ENCODE data around the gene DMAC2L. TPM values are rescaled to one million over a fixed set of nuclear protein-coding genes. Genes with fewer than 3 reads are reported as not detected.
A peak's percentile ranks its signal among the peaks of the same experiment; 100 is the strongest.

DMAC2L gene
- total RNA-seq, 1 experiment from 2014 or later = 8.9 TPM

GRCh38 chr14:50335389-50335788, 23.3 kb downstream of the DMAC2L start:
- no peak overlapping the region for H3K9ac ChIP-seq (ENCODE audit: low read length)
- RAD21 ChIA-PET (ENCODE audit: low non-redundant PET in 1 of 2, low total read pairs in 2 of 2, uncharacterized antibody in 2 of 2, unreplicated experiment in 2 of 2) = no interaction called here
- H3K79me2 ChIP-seq (ENCODE audit: insufficient read depth, low read length) = no peaks in the 10 kb centered on the region
- intact Hi-C loops (cut with micrococcal nuclease) = no loop called here
- TF ChIP-seq YY1 (IDR thresholded peaks at IDR 0.05; ENCODE audit: extremely low read depth, insufficient replicate concordance, low read depth, low read length) = no peak
- TF ChIP-seq EZH2phosphoT487 (IDR thresholded peaks at IDR 0.05; ENCODE audit: borderline replicate concordance) = no peak
- TF ChIP-seq, protein P1, sequence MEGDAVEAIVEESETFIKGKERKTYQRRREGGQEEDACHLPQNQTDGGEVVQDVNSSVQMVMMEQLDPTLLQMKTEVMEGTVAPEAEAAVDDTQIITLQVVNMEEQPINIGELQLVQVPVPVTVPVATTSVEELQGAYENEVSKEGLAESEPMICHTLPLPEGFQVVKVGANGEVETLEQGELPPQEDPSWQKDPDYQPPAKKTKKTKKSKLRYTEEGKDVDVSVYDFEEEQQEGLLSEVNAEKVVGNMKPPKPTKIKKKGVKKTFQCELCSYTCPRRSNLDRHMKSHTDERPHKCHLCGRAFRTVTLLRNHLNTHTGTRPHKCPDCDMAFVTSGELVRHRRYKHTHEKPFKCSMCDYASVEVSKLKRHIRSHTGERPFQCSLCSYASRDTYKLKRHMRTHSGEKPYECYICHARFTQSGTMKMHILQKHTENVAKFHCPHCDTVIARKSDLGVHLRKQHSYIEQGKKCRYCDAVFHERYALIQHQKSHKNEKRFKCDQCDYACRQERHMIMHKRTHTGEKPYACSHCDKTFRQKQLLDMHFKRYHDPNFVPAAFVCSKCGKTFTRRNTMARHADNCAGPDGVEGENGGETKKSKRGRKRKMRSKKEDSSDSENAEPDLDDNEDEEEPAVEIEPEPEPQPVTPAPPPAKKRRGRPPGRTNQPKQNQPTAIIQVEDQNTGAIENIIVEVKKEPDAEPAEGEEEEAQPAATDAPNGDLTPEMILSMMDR (IDR thresholded peaks at IDR 0.05 in 2 of 3, conservative IDR thresholded peaks at IDR 0.05 in 1 of 3; ENCODE audit: borderline replicate concordance in 1 of 3, insufficient read depth in 1 of 3, low read depth in 2 of 3, low read length in 2 of 3) = no peak
- no peak for TF ChIP-seq ELF1 (IDR thresholded peaks at IDR 0.05; ENCODE audit: borderline replicate concordance, low read depth)
- no peak for TF ChIP-seq POLR2AphosphoS5 (IDR thresholded peaks at IDR 0.05; ENCODE audit: low read depth, low read length)
- TF ChIP-seq POLR2A (IDR thresholded peaks at IDR 0.05; ENCODE audit: borderline replicate concordance, extremely low read depth, insufficient read depth, insufficient read length) = no peak
- TF ChIP-seq ATF3 (IDR thresholded peaks at IDR 0.05) = no peak
- H3K9me2 ChIP-seq (ENCODE audit: insufficient read depth) = no peaks in the 10 kb centered on the region
- ATAC-seq (peak; percentile 36; the same call in 1 of the 2 replicates), DNase-seq (ENCODE audit: low read depth, low spot score) (no peak)
- H3K9me3 ChIP-seq (ENCODE audit: control insufficient read depth in 1 of 2, insufficient read depth in 1 of 2, low read depth in 1 of 2, low read length in 2 of 2) = no peaks in the 10 kb centered on the region
- H3K27me3 ChIP-seq (ENCODE audit: insufficient read depth, low read length) = no peaks in the 10 kb centered on the region
- H3K36me3 ChIP-seq (ENCODE audit: control insufficient read depth in 1 of 2, insufficient read depth in 2 of 2, low read length in 2 of 2) = no peaks in the 10 kb centered on the region
- no peak overlapping the region for H3K4me3 ChIP-seq (replicated peaks in 1 of 2; ENCODE audit: low read depth in 1 of 2, low read length in 2 of 2)
- H3K4me1 ChIP-seq (ENCODE audit: control insufficient read depth in 1 of 2, insufficient read depth in 2 of 2, low read length in 2 of 2) = no peaks in the 10 kb centered on the region
- no TSS peak for BruUV-seq (replicated peaks)
- POLR2A ChIA-PET = no interaction called here
- no peak overlapping the region for H2AFZ ChIP-seq (ENCODE audit: low read depth, low read length, poor library complexity, severe bottlenecking)
- H4K20me1 ChIP-seq (ENCODE audit: insufficient read depth) = no peaks in the 10 kb centered on the region
- H3K4me2 ChIP-seq (ENCODE audit: low read length) = no peak overlapping the region
- CTCF ChIA-PET = interaction anchor here (2.9 kb wide), 1 partner anchor 15 kb away, joined by 13 read pairs; no protein-coding TSS in a partner anchor
- no peak overlapping the region for H3K27ac ChIP-seq (ENCODE audit: low read depth, low read length)
